HUES64 (cell line): ENCODE data around the gene SPP1.
"Not testable (repeated sequence)": the region's sequence is repeated elsewhere in the genome, so short reads cannot be mapped to it uniquely, and the experiment has no call there.

Source experiments
- H3K27ac ChIP-seq: 2 replicates; pipeline ENCODE4 v1.7.0; 2013; ENCODE audit warnings: low read depth, low read length, inconsistent platforms
- H3K27me3 ChIP-seq: 2 replicates; pipeline ENCODE4 v1.6.1; 2013; ENCODE audit warnings: mild to moderate bottlenecking, low read length; ENCODE audit not compliant: insufficient read depth
- H3K36me3 ChIP-seq: 2 replicates; pipeline ENCODE4 v1.6.1; 2013; ENCODE audit warnings: mild to moderate bottlenecking, low read length; ENCODE audit not compliant: insufficient read depth
- H3K4me1 ChIP-seq: 2 replicates; pipeline ENCODE4 v1.6.1; 2013; ENCODE audit warnings: mild to moderate bottlenecking, low read length, moderate library complexity; ENCODE audit not compliant: insufficient read depth
- H3K4me3 ChIP-seq: 2 replicates; pipeline ENCODE4 v1.5.1; 2013; ENCODE audit warnings: mild to moderate bottlenecking, low read length, moderate library complexity
- H3K9ac ChIP-seq: 2 replicates; pipeline ENCODE4 v1.6.1; 2013; ENCODE audit warnings: mild to moderate bottlenecking, low read depth, low read length
- H3K9me3 ChIP-seq: 2 replicates; pipeline ENCODE4 v1.6.1; 2013; ENCODE audit warnings: low read depth, low read length; ENCODE audit not compliant: insufficient read depth
- WGBS: fragments of 150-250, 120-280 bp; methylation state at CpG from one replicate; pipeline ENCODE4 v1.1.7; 2013; ENCODE audit warnings: missing lambda C conversion rate; 5-methylcytosine and 5-hydroxymethylcytosine counted together

SPP1 gene

DNA sequence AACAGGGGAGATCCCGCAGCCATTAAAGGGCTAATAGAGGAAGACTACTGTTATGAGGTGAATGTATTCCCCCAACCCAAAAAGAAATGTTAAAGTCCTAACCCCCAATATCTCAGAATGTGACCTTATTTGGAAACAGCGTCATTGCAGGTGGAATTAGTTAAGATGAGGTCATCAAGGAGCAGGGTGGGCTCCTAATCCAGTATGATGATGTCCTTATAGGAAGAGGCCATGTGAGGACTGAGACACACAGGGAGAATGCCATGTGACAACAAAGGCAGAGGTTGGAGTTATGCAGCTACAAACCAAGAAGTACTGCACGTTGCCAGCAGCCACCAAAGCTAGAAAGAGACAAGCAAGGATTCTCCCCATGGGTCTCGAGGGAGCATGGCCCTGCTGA, 14.3 kb downstream of the SPP1 start:
- WGBS: 86% methylated on average over 4 of the region's 4 CpGs
- Histone ChIP-seq H3K27me3 (no peaks in the 10 kb centered on the region), H3K27ac (no peak overlapping the region), H3K9ac (no peak overlapping the region), H3K4me3 (no peak overlapping the region), H3K9me3 (no peaks in the 10 kb centered on the region), H3K4me1 (peaks cover 1% of the 10 kb centered on the region; the same call in 1 of the 2 replicates), H3K36me3 (no peaks in the 10 kb centered on the region)

GRCh38 chr4:87995435-87995834, 19.9 kb downstream of the SPP1 start:
- 57% methylated on average over 3 of the region's 3 CpGs for WGBS

GRCh38 chr4:87999191-87999691, 23.7 kb downstream of the SPP1 start:
- not testable (repeated sequence) for H3K9me3 ChIP-seq, H3K36me3 ChIP-seq, H3K4me3 ChIP-seq, H3K27ac ChIP-seq, H3K27me3 ChIP-seq, H3K9ac ChIP-seq
- 95% methylated on average over 1 of the region's 2 CpGs for WGBS
- H3K4me1 ChIP-seq: peaks cover 16% of the 10 kb centered on the region; the same call in 1 of the 2 replicates

More at GRCh38 chr4:87995435-87995834, 19.9 kb downstream of the SPP1 start:
- H3K4me1 ChIP-seq: peaks cover 8% of the 10 kb centered on the region; the same call in 1 of the 2 replicates
- H3K9me3 ChIP-seq: no peaks in the 10 kb centered on the region
- no peaks in the 10 kb centered on the region for H3K27me3 ChIP-seq
- no peak overlapping the region for H3K27ac ChIP-seq
- no peak overlapping the region for H3K9ac ChIP-seq
- no peak overlapping the region for H3K4me3 ChIP-seq
- no peaks in the 10 kb centered on the region for H3K36me3 ChIP-seq

DNA sequence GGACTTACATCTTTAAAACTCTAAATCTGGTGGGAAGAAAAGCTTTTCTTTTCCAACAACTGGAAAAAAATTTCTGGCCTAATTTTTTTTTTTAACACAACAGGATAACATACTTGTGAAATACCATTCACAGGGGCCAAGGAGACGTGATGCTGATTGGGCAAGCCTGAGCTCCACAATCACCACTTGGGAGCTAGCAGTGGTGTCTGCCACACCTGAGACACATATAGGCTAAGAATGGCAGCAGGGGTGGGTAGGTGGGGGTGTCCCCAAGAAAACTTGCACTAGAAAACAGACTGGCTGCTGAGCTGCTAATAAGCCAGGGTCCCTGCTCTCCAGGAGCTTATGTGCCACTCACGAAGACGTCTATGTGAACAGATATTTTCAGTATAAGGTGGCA, 26.4 kb downstream of the SPP1 start:
- Histone ChIP-seq H3K4me3 (no peak overlapping the region), H3K27me3 (peaks cover 19% of the 10 kb centered on the region), H3K36me3 (no peaks in the 10 kb centered on the region), H3K9ac (no peak overlapping the region), H3K9me3 (no peaks in the 10 kb centered on the region), H3K27ac (no peak overlapping the region), H3K4me1 (peaks cover 8% of the 10 kb centered on the region; the same call in 1 of the 2 replicates)
- WGBS: 86% methylated on average over 3 of the region's 3 CpGs

DNA sequence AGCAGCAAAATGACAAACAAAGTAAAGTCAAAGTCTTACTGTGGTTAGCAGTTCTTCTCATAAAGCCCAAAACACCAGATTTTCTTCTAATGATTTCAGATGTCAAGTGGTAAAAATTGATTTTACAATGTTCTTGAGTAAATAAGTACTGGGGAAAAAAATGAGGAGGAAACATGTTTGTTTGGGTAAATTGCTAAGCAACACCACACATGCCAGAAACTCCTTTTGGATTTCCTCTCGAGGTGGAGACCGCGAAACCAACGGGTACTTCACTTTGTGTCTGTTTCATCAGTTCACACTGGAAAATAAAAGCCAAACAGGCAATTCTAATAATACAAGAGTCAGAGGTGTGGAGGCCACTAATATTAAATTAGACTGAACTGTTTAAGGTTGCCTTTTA, 27.3 kb downstream of the SPP1 start:
- Histone ChIP-seq H3K27me3 (peaks cover 23% of the 10 kb centered on the region), H3K9me3 (no peaks in the 10 kb centered on the region), H3K9ac (no peak overlapping the region), H3K36me3 (no peaks in the 10 kb centered on the region), H3K4me1 (peaks cover 8% of the 10 kb centered on the region; the same call in 1 of the 2 replicates), H3K27ac (no peak overlapping the region), H3K4me3 (no peak overlapping the region)
- 87% methylated on average over 4 of the region's 4 CpGs for WGBS

DNA sequence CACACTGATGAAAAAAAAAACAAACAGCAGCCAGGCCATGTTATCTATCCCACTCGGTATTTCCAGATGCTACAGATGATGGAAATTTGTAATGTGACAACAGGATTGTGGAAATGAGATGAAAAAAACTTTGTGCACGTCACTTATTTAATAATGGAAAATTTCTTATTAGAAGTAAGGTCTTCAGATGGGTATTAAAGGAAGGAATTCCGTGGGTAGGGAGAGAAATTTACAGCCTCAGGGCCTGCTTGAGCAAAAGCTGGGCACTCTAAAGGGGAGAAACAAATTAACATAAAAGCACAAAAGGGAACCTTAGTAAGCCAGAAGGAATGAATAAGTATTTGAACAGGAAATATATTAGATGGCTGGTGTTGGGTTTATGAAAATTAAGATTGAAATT, 27.7 kb downstream of the SPP1 start:
- H3K9ac ChIP-seq: no peak overlapping the region
- no peaks in the 10 kb centered on the region for H3K36me3 ChIP-seq
- H3K27ac ChIP-seq: no peak overlapping the region
- 66% methylated on average over 3 of the region's 3 CpGs for WGBS
- peaks cover 8% of the 10 kb centered on the region; the same call in 1 of the 2 replicates for H3K4me1 ChIP-seq
- no peak overlapping the region for H3K4me3 ChIP-seq
- H3K27me3 ChIP-seq: peaks cover 23% of the 10 kb centered on the region
- no peaks in the 10 kb centered on the region for H3K9me3 ChIP-seq

GRCh38 chr4:88005076-88005475, 29.6 kb downstream of the SPP1 start:
- no peaks in the 10 kb centered on the region for H3K9me3 ChIP-seq
- peaks cover 23% of the 10 kb centered on the region for H3K27me3 ChIP-seq
- peaks cover 24% of the 10 kb centered on the region for H3K4me1 ChIP-seq
- H3K27ac ChIP-seq: no peak overlapping the region
- H3K9ac ChIP-seq: no peak overlapping the region
- H3K4me3 ChIP-seq: no peak overlapping the region
- WGBS: 94% methylated on average over 2 of the region's 2 CpGs
- H3K36me3 ChIP-seq: no peaks in the 10 kb centered on the region

DNA sequence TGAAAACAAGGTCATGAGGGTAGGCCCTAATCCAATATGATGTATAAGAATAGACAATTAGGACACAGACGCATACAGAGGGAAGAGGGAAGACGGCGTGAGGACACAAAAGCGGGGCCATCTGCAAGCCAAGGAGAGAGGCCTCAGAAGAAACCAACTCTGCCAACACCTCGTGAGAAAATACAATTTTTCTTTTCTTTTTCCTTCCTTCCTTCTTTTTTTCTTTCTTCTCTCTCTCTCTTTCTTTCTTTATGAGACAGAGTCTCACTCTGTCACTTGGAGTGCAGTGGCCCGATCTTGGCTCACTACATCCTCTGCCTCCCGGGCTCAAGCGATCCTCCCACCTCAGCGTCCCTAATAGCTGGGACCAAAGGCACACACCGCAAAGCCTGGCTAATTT, 30.4 kb downstream of the SPP1 start:
- H3K27ac ChIP-seq: no peak overlapping the region
- H3K4me3 ChIP-seq: no peak overlapping the region
- 92% methylated on average over 10 of the region's 10 CpGs for WGBS
- H3K4me1 ChIP-seq: peaks cover 32% of the 10 kb centered on the region
- H3K9me3 ChIP-seq: no peaks in the 10 kb centered on the region
- H3K36me3 ChIP-seq: no peaks in the 10 kb centered on the region
- H3K27me3 ChIP-seq: peaks cover 23% of the 10 kb centered on the region
- no peak overlapping the region for H3K9ac ChIP-seq

DNA sequence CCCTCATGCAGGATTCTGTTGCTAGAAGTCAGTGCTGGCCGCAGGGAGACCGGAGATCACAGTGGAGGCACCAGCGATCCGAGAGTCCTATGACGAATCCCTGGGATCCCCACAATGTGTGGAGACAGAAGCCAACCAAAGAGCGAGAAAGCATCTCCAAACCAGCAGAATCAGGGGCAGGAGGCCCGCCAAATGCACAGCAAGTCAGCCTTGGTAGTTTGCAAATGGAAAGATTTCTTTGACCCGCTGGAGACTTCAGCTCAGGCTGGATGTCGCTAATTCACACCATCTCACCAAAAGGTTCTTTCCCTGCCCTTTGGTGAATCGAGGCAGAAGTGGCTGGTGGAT, 31.4 kb downstream of the SPP1 start:
- no peaks in the 10 kb centered on the region for H3K9me3 ChIP-seq
- H3K36me3 ChIP-seq: no peaks in the 10 kb centered on the region
- peaks cover 39% of the 10 kb centered on the region for H3K4me1 ChIP-seq
- peaks cover 23% of the 10 kb centered on the region for H3K27me3 ChIP-seq
- H3K27ac ChIP-seq: no peak overlapping the region
- peak overlapping the region; percentile 83 for H3K4me3 ChIP-seq
- WGBS: 27% methylated on average over 10 of the region's 10 CpGs
- H3K9ac ChIP-seq: peak overlapping the region; percentile 88

GRCh38 chr4:88007304-88008121, 32.0 kb downstream of the SPP1 start, which contains the start of gene PKD2:
PKD2 (plus strand) TSS chr4:88007635; CDS start chr4:88007734, 99 bp downstream.
- peaks cover 40% of the 10 kb centered on the region for H3K4me1 ChIP-seq
- H3K9me3 ChIP-seq: no peaks in the 10 kb centered on the region
- H3K9ac ChIP-seq: peak within 1 kb of the TSS; percentile 88
- under 1% methylated on average over 115 of the region's 116 CpGs for WGBS
- no peaks in the 10 kb centered on the region for H3K36me3 ChIP-seq
- H3K27ac ChIP-seq: peak within 1 kb of the TSS; percentile 15; the same call in 1 of the 2 replicates
- H3K4me3 ChIP-seq: peak within 1 kb of the TSS; percentile 83
- H3K27me3 ChIP-seq: peaks cover 23% of the 10 kb centered on the region

GRCh38 chr4:88008122-88008742, 32.7 kb downstream of the SPP1 start:
- Histone ChIP-seq H3K36me3 (no peaks in the 10 kb centered on the region), H3K9me3 (no peaks in the 10 kb centered on the region), H3K27me3 (peaks cover 23% of the 10 kb centered on the region), H3K4me3 (peak overlapping the region; percentile 83), H3K27ac (peak overlapping the region; percentile 15; the same call in 1 of the 2 replicates), H3K9ac (peak overlapping the region; percentile 88), H3K4me1 (peaks cover 40% of the 10 kb centered on the region)
- under 1% methylated on average over 51 of the region's 51 CpGs for WGBS
